Lower leg skin (tissue), 3 donors: ENCODE measurements around the gene SCT.

Source experiments
- CTCF ChIP-seq, 3 donors: fragments of 450-650 bp; IDR thresholded peaks; one replicate each; pipeline ENCODE4 v1.5.1; 2016; ENCODE audit warnings: antibody characterized with exemption in 3 of 3, mild to moderate bottlenecking in 3 of 3, moderate library complexity in 2 of 3
- POLR2A ChIP-seq, 2 donors: fragments of 450-650 bp; IDR thresholded peaks; one replicate each; pipeline ENCODE4 v1.6.1; 2016 to 2017; ENCODE audit warnings: antibody characterized with exemption in 2 of 2, mild to moderate bottlenecking in 1 of 2, moderate library complexity in 1 of 2

- TF ChIP-seq CTCF (IDR thresholded peaks at IDR 0.05) (no peak), POLR2A (IDR thresholded peaks at IDR 0.05) (no peak)
Measured at GRCh38 chr11:584287-584686, 42.7 kb downstream of the SCT start.
